Ovary (tissue), 9 donors: Measurements from ENCODE around the gene SGK2. TPM values are rescaled to one million over a fixed set of nuclear protein-coding genes. Genes with fewer than 3 reads are reported as not detected.

ENCODE experiments used
- DNase-seq, 5 donors: peaks; one replicate each; pipeline ENCODE4 v3.0.0-alpha.2; 2019 to 2020
- H3K27ac ChIP-seq, 2 donors: fragments of 200-600 bp; one replicate each; pipeline versions ENCODE4 v1.5.1 to v1.8.0; 2019 to 2022
- H3K27me3 ChIP-seq: fragments of 200-600 bp; one replicate; pipeline ENCODE4 v1.8.0; 2022
- H3K36me3 ChIP-seq: fragments of 200-600 bp; sonication (generic); one replicate; pipeline ENCODE4 v1.5.1; 2019
- H3K4me1 ChIP-seq: one replicate; pipeline ENCODE4 v1.8.1; 2013; ENCODE audit warnings: mild to moderate bottlenecking, moderate library complexity; ENCODE audit not compliant: insufficient read depth
- H3K4me3 ChIP-seq: fragments of 200-600 bp; sonication (generic); one replicate; pipeline ENCODE4 v1.5.1; 2017
- H3K9me3 ChIP-seq, 2 donors: fragments of 200-600 bp in 1 of 2; sonication (generic) in 1 of 2; one replicate each; pipeline versions ENCODE4 v1.5.1 to v1.8.1; 2013 to 2019; ENCODE audit warnings: mild to moderate bottlenecking in 1 of 2, moderate library complexity in 1 of 2
- POLR2A ChIP-seq: fragments of 450-650 bp; IDR thresholded peaks from one replicate; pipeline ENCODE4 v1.6.1; 2017; ENCODE audit warnings: antibody characterized with exemption, mild to moderate bottlenecking, moderate library complexity
- WGBS, 3 donors: extraction: QIAGEN DNeasy Blood & Tissue Kit in 1 of 3; methylation state at CpG; one replicate each; pipeline versions ENCODE4 v1.1.5 to v1.1.7; 2013 to 2017; 5-methylcytosine and 5-hydroxymethylcytosine counted together
- intact Hi-C, 4 donors: fragments of 100-400 bp; cut with DNase I; formaldehyde crosslinking; loops; one replicate each; pipeline versions ENCODE4 v1.11.0 to v1.15.1; 2022 to 2023
- polyA plus RNA-seq, 2 donors: library from polyadenylated mRNA; stranded (reverse); fragments of 200-250 nt in 1 of 2; fragments of 350-450 nt in 1 of 2; fragmentation: Illumina TruSeq in 1 of 2; extraction: RNeasy Lipid Tissue Mini Kit (QIAGEN cat#74804) in 1 of 2; gene quantifications; one replicate each; pipeline ENCODE4 v1.2.3, GENCODE V29; 2013 to 2014
- total RNA-seq, 7 donors: library from RNA; depleted of rRNA in 2 of 7; stranded (reverse); fragments of >200 nt in 2 of 7; fragmentation: NEBNext Ultra II Directional in 3 of 7; extraction: Animal tissue kit (Norgen Biotek cat#: 25700) in 3 of 7; gene quantifications; one replicate each; pipeline versions ENCODE4 v1.1.0 to v1.2.4, GENCODE V29; 2016 to 2023
- TF ChIP-seq, protein P1 (sequence below), 3 donors: fragments of 450-650 bp in 2 of 3; fragments of 200-600 bp in 1 of 3; IDR thresholded peaks; one replicate each; pipeline versions ENCODE4 v1.5.1 to v1.8.0; 2016 to 2022; ENCODE audit warnings: antibody characterized with exemption in 3 of 3, mild to moderate bottlenecking in 1 of 3
- donor health status: DM: no; HTN: no; CAD: no; lungs with moderate emphysema.
- donor health status: DM: no; HTN: no; CAD: no.
- donor health status: Bipolar disorder and iron deficiency.
- donor health status: DM: yes; HTN: yes; CAD: no.
- donor health status: DM: no; HTN: no; CAD: no.
- donor health status: DM: yes; HTN: yes; CAD: no.

SGK2 gene
- total and polyA plus RNA-seq, 9 donors = 1.2 to 4.5 (median 2.2) TPM

DNA sequence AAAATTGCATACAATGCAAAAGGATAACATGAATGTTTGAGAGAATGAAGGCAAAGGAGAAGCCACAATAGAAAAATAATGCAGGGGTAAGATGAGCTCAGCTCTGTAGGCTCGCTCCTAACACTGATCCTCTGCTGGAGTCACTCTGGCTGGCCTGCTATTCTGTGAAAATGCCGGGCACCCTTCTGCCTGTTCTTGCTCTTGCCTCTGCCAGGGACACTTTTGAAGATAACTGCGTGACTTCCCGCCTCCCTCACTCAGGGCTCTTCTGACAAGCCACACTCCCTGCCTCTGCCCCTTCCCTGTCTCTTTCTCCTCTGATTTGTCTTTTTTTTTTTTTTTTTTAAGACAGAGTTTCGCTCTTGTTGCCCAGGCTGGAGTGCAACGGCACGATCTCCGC is 72.8 kb downstream of the SGK2 start:
- no peaks in the 10 kb centered on the region for H3K27me3 ChIP-seq
- no peak overlapping the region for H3K4me3 ChIP-seq
- no peak for DNase-seq
- no peak overlapping the region for H3K27ac ChIP-seq
- 96 to 100% (median 98%) methylated on average over 8 of the region's 8 CpGs for WGBS, 3 donors
- TF ChIP-seq POLR2A = no peak
- TF ChIP-seq, protein P1, sequence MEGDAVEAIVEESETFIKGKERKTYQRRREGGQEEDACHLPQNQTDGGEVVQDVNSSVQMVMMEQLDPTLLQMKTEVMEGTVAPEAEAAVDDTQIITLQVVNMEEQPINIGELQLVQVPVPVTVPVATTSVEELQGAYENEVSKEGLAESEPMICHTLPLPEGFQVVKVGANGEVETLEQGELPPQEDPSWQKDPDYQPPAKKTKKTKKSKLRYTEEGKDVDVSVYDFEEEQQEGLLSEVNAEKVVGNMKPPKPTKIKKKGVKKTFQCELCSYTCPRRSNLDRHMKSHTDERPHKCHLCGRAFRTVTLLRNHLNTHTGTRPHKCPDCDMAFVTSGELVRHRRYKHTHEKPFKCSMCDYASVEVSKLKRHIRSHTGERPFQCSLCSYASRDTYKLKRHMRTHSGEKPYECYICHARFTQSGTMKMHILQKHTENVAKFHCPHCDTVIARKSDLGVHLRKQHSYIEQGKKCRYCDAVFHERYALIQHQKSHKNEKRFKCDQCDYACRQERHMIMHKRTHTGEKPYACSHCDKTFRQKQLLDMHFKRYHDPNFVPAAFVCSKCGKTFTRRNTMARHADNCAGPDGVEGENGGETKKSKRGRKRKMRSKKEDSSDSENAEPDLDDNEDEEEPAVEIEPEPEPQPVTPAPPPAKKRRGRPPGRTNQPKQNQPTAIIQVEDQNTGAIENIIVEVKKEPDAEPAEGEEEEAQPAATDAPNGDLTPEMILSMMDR (IDR thresholded peaks at IDR 0.05) = no peak
- H3K36me3 ChIP-seq = no peaks in the 10 kb centered on the region
- H3K4me1 ChIP-seq = no peaks in the 10 kb centered on the region
- intact Hi-C loops = no loop called here
- H3K9me3 ChIP-seq = no peaks in the 10 kb centered on the region

Other genes with a start within 250 kb of the SGK2 start
- gene SRSF6, start 101.1 kb upstream of the SGK2 start, total RNA-seq = 100 to 1,000 TPM in 5 of 7 donors, 10 to 100 TPM in 2; 69.7 to 163 (median 122) TPM
- 100 to 1,000 TPM in 1 of 2 donors, 10 to 100 TPM in 1; 99.4 to 132 TPM for gene SRSF6, start 101.1 kb upstream of the SGK2 start, polyA plus RNA-seq
- 10 to 100 TPM; 14.1 to 22.9 (median 19.0) TPM for gene L3MBTL1, start 51.3 kb upstream of the SGK2 start, total RNA-seq
- gene L3MBTL1, start 51.3 kb upstream of the SGK2 start, polyA plus RNA-seq = 1 to 10 TPM; 8.0 to 8.3 TPM
- gene IFT52, start 31.9 kb downstream of the SGK2 start, total RNA-seq = 10 to 100 TPM; 32.7 to 53.7 (median 45.7) TPM
- 10 to 100 TPM; 46.7 to 55.0 TPM for gene IFT52, start 31.9 kb downstream of the SGK2 start, polyA plus RNA-seq
- gene MYBL2, start 108.1 kb downstream of the SGK2 start, total RNA-seq = 1 to 10 TPM in 2 of 7 donors, under 1 TPM in 2, not detected in 3; 0.11 to 1.6 (median 0.67) TPM
- under 1 TPM; 0.83 to 0.91 TPM for gene MYBL2, start 108.1 kb downstream of the SGK2 start, polyA plus RNA-seq
- gene GTSF1L, start 168.0 kb downstream of the SGK2 start, total RNA-seq = not detected
- gene GTSF1L, start 168.0 kb downstream of the SGK2 start, polyA plus RNA-seq = not detected